ENCODE measurements around the gene PKD1. TPM values are rescaled to one million over a fixed set of nuclear protein-coding genes. Genes with fewer than 3 reads are reported as not detected.

Gene PKD1
- total and polyA plus RNA-seq, 2 experiments from 2014 or later, result 35.9 to 60.6 TPM

- peaks cover 79% of the 10 kb centered on the region for H3K79me2 ChIP-seq
- no peak overlapping the region for H3K4me3 ChIP-seq
- DNase-seq (ENCODE audit: low spot score), result no peak
- peaks cover 44% of the 10 kb centered on the region for H3K4me1 ChIP-seq (ENCODE audit: insufficient read depth)
- no peaks in the 10 kb centered on the region for H3K36me3 ChIP-seq (replicated peaks; ENCODE audit: insufficient read depth, low read depth)
- TF ChIP-seq, protein P1, sequence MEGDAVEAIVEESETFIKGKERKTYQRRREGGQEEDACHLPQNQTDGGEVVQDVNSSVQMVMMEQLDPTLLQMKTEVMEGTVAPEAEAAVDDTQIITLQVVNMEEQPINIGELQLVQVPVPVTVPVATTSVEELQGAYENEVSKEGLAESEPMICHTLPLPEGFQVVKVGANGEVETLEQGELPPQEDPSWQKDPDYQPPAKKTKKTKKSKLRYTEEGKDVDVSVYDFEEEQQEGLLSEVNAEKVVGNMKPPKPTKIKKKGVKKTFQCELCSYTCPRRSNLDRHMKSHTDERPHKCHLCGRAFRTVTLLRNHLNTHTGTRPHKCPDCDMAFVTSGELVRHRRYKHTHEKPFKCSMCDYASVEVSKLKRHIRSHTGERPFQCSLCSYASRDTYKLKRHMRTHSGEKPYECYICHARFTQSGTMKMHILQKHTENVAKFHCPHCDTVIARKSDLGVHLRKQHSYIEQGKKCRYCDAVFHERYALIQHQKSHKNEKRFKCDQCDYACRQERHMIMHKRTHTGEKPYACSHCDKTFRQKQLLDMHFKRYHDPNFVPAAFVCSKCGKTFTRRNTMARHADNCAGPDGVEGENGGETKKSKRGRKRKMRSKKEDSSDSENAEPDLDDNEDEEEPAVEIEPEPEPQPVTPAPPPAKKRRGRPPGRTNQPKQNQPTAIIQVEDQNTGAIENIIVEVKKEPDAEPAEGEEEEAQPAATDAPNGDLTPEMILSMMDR (IDR thresholded peaks at IDR 0.05; ENCODE audit: poor library complexity), result no peak
- TF ChIP-seq EZH2 (IDR thresholded peaks at IDR 0.05; ENCODE audit: borderline replicate concordance) (no peak), EZH2phosphoT487 (IDR thresholded peaks at IDR 0.05; ENCODE audit: low read depth, severe bottlenecking, unreplicated experiment) (no peak)
- H3K9me2 ChIP-seq (replicated peaks; ENCODE audit: insufficient read depth), result no peaks in the 10 kb centered on the region
- H3K27me3 ChIP-seq, result no peaks in the 10 kb centered on the region
- H2AFZ ChIP-seq, result no peak overlapping the region
- peak overlapping the region; percentile 12 for H3K27ac ChIP-seq
- no peak overlapping the region for H3K4me2 ChIP-seq
- peaks cover 36% of the 10 kb centered on the region for H4K20me1 ChIP-seq (ENCODE audit: insufficient read depth, poor library complexity, severe bottlenecking)
- no peaks in the 10 kb centered on the region for H3K9me3 ChIP-seq (ENCODE audit: low read depth)
- 87% methylated on average over 17 of the region's 20 CpGs for WGBS (ENCODE audit: low lambda C conversion rate, missing lambda C conversion rate)
Observed at GRCh38 chr16:2160915-2161551, 25.3 kb upstream of the PKD1 start.

DNA sequence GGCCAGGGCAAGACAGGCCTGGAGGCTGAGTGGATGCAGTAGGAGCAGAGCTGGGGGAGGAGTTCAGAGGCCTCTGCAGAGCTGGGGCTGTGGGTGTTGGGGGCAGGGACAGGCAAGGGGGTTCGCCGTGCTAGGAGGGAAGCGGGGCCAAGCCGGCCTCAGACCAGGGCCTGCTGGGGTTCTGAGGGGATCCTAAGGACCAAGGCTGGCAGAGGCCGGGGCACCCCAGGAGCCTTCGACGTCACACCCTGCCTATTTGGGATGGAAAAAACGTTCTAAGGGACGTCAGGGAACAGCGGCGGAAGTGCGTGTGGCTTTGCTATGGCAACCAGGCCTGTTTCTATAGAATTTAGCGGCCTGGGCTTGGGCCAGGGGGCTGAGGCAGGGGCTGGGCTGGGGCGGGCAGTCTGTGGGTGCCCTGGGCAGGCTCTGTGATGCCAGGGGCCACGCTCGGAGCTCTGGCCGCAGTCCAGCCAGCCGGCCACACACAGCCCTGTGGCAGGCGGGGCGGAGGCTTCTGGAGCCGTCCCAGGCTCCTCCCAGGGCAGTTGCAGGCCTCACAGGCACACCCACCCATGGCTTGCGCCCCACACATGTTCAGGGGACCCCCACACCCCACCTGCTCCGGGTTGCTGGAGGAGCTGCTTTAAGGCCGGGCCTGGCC lies 23.6 kb upstream of the PKD1 start:
- Histone ChIP-seq H3K9me3 (ENCODE audit: low read depth) (no peaks in the 10 kb centered on the region), H3K4me3 (no peak overlapping the region), H3K4me2 (no peak overlapping the region), H3K36me3 (replicated peaks; ENCODE audit: insufficient read depth, low read depth) (no peaks in the 10 kb centered on the region), H2AFZ (no peak overlapping the region), H3K4me1 (ENCODE audit: insufficient read depth) (peaks cover 44% of the 10 kb centered on the region), H3K27me3 (no peaks in the 10 kb centered on the region), H4K20me1 (ENCODE audit: insufficient read depth, poor library complexity, severe bottlenecking) (peaks cover 43% of the 10 kb centered on the region), H3K79me2 (peaks cover 87% of the 10 kb centered on the region), H3K9me2 (replicated peaks; ENCODE audit: insufficient read depth) (no peaks in the 10 kb centered on the region), H3K27ac (peak overlapping the region; percentile 27)
- TF ChIP-seq, protein P1 (IDR thresholded peaks at IDR 0.05; ENCODE audit: poor library complexity), result no peak
- TF ChIP-seq EZH2 (IDR thresholded peaks at IDR 0.05; ENCODE audit: borderline replicate concordance) (no peak), EZH2phosphoT487 (IDR thresholded peaks at IDR 0.05; ENCODE audit: low read depth, severe bottlenecking, unreplicated experiment) (no peak)
- no peak for DNase-seq (ENCODE audit: low spot score)
- 92% methylated on average over 21 of the region's 24 CpGs for WGBS (ENCODE audit: low lambda C conversion rate, missing lambda C conversion rate)

DNA sequence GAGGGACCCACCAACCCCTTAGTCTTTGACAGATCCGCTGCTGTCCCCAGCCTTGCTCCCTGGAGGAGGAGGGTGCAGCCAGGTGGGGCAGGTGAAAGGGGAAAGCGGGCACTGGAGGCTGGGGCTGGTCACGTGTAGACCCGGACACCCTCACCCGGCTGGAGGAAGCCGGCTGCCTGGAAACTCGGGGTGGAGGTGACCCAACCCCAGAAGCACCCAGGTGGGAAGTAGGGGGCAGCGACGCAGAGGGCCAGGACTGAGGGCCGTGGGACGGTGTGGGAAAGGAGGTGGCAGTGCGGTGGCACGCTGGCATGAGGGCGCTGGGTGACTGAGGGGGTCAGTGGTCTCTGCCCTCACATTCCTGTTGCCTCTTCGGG lies 22.6 kb upstream of the PKD1 start:
- Histone ChIP-seq H3K27ac (no peak overlapping the region), H3K4me1 (ENCODE audit: insufficient read depth) (peaks cover 48% of the 10 kb centered on the region), H3K9me3 (ENCODE audit: low read depth) (no peaks in the 10 kb centered on the region), H3K9me2 (replicated peaks; ENCODE audit: insufficient read depth) (no peaks in the 10 kb centered on the region), H3K79me2 (peaks cover 89% of the 10 kb centered on the region), H4K20me1 (ENCODE audit: insufficient read depth, poor library complexity, severe bottlenecking) (peaks cover 54% of the 10 kb centered on the region), H3K4me3 (no peak overlapping the region), H3K27me3 (no peaks in the 10 kb centered on the region), H3K36me3 (replicated peaks; ENCODE audit: insufficient read depth, low read depth) (no peaks in the 10 kb centered on the region), H3K4me2 (peak overlapping the region; percentile 95), H2AFZ (no peak overlapping the region)
- WGBS (ENCODE audit: low lambda C conversion rate, missing lambda C conversion rate), result 93% methylated on average over 15 of the region's 15 CpGs
- TF ChIP-seq EZH2 (IDR thresholded peaks at IDR 0.05; ENCODE audit: borderline replicate concordance), result no peak
- TF ChIP-seq EZH2phosphoT487 (IDR thresholded peaks at IDR 0.05; ENCODE audit: low read depth, severe bottlenecking, unreplicated experiment), result no peak
- TF ChIP-seq, protein P1 (IDR thresholded peaks at IDR 0.05; ENCODE audit: poor library complexity), result no peak
- DNase-seq (ENCODE audit: low spot score), result no peak
